Measurements from ENCODE around the gene RAB13. TPM values are rescaled to one million over a fixed set of nuclear protein-coding genes. Genes with fewer than 3 reads are reported as not detected.

RAB13 gene
- total RNA-seq, 1 donor: 36.7 TPM

- H3K4me3 ChIP-seq (ENCODE audit: low read depth, low read length): peak overlapping the region; percentile 76
- no peak for TF ChIP-seq CTCF (IDR thresholded peaks at IDR 0.05; ENCODE audit: insufficient read depth, low read depth, low read length)
- peak; percentile 87 for DNase-seq (ENCODE audit: low read depth)
Observed at GRCh38 chr1:153945795-153946621, 40.1 kb downstream of the RAB13 start.

- TF ChIP-seq CTCF (IDR thresholded peaks at IDR 0.05; ENCODE audit: insufficient read depth, low read depth, low read length): no peak
- peak; percentile 54 for DNase-seq (ENCODE audit: low read depth)
Observed at GRCh38 chr1:153945131-153945794, 40.9 kb downstream of the RAB13 start.

GRCh38 chr1:153944827-153945117 is 41.4 kb downstream of the RAB13 start:
- no peak for TF ChIP-seq CTCF (IDR thresholded peaks at IDR 0.05; ENCODE audit: insufficient read depth, low read depth, low read length)
- H3K4me3 ChIP-seq (ENCODE audit: low read depth, low read length): peak overlapping the region; percentile 76
- no peak for DNase-seq (ENCODE audit: low read depth)

More at GRCh38 chr1:153945131-153945794, 40.9 kb downstream of the RAB13 start:
- peak overlapping the region; percentile 76 for H3K4me3 ChIP-seq (ENCODE audit: low read depth, low read length)

- no peak overlapping the region for H3K4me3 ChIP-seq (ENCODE audit: low read depth, low read length)
- TF ChIP-seq CTCF (IDR thresholded peaks at IDR 0.05; ENCODE audit: insufficient read depth, low read depth, low read length): no peak
- no peak for DNase-seq (ENCODE audit: low read depth)
Observed at GRCh38 chr1:153944005-153944826, 41.9 kb downstream of the RAB13 start.

GRCh38 chr1:153942766-153943549 is 43.2 kb downstream of the RAB13 start:
- no peak overlapping the region for H3K4me3 ChIP-seq (ENCODE audit: low read depth, low read length)
- TF ChIP-seq CTCF (IDR thresholded peaks at IDR 0.05; ENCODE audit: insufficient read depth, low read depth, low read length): no peak
- no peak for DNase-seq (ENCODE audit: low read depth)

All from fibroblast of villous mesenchyme (primary cell).